NCI-H510A treated with DMSO at 0.1 percent for 48 hours (cell line): ENCODE measurements around the gene NPL.

Source experiments
- DNase-seq: peaks from one replicate; lab custom pipeline; 2025; lab: John Stamatoyannopoulos, UW

NPL gene, protein sequence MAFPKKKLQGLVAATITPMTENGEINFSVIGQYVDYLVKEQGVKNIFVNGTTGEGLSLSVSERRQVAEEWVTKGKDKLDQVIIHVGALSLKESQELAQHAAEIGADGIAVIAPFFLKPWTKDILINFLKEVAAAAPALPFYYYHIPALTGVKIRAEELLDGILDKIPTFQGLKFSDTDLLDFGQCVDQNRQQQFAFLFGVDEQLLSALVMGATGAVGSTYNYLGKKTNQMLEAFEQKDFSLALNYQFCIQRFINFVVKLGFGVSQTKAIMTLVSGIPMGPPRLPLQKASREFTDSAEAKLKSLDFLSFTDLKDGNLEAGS

DNA sequence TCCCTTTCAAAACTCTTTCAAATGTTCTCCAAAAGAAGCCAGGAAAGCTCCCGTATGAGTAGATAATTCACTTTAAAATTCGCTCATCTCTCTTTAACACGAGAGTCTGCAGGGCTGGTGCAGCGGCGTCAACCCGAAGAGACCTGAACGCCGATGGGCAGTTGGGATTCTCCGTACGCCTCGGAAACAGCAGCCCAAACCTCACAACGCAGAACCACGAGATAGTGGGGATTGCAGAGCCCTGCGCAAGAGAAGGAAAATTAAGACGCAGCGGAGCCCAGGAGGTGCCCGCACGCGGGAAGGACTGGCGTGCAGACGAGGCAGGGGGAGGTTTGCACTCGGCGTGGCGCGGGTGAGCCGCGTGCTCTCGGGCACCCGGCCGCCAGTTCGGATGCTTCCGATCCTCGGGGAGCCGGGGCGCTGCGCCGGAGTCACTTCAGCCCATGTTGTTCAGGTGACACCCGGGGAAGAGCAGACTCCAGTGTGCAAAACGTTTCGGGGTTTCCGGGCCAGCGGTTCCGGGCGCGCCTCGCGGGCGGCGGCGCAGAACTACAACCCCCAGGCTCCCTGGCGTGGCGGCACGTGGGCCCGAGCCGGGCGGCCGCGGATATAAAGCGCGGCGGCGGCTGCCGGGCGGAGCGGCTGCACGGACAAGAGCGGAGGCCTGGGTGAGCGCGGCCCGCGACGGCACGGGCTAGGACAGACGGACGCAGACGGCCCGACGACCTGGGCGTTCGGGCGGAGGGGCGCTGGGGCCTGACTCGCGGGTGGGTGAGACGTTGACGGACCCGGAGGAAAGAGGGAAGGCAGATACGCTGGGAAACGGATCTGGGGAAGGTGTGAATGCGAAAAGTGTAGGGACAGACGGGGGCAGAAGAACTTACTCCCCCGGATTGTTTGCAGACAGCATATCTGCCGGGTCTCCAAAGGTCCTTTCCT is at the start of gene NPL:
TSS of gene NPL (plus strand) at position 636 of the 939 bp plus-strand sequence. CDS start 4,599 bp downstream, outside the sequence.
- peak; percentile 52 for DNase-seq

DNA sequence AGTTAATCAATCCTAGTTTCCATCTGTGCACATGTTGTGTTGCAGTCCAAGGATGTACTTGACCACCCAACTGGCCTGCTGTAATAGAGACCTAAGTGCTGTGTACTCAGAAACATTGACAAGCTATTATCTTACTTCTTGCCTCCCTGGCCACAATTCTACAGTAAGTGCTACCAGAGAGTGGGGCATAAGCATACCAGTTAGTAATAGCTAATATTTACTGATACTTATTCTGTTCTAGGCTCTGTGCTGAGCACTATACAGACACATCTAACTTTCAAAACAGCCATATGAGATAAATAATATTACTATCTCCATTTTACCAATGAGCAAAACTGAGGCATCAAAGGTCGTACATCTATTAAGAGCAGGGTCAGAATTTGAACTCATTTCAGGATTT is 49.5 kb upstream of the NPL start:
- no peak for DNase-seq

DNA sequence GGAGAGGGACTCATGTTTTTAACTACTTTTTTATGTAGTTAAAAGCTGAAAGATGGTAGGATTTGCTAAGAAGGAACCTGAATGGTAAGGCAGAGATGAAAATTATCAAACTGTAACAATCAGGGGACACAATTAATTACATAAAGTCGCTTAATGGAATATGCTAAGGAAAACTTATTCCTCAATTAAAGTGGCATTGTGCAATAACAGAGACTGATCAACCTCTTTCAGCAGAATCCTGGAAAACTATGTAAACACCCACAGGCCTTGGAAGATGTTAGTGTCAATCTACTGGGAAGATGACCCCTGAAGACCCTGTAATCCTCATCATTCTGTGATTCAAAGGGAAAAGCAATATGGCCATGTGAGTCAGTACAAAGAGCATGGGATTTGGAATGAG is 46.8 kb upstream of the NPL start:
- DNase-seq: no peak

DNA sequence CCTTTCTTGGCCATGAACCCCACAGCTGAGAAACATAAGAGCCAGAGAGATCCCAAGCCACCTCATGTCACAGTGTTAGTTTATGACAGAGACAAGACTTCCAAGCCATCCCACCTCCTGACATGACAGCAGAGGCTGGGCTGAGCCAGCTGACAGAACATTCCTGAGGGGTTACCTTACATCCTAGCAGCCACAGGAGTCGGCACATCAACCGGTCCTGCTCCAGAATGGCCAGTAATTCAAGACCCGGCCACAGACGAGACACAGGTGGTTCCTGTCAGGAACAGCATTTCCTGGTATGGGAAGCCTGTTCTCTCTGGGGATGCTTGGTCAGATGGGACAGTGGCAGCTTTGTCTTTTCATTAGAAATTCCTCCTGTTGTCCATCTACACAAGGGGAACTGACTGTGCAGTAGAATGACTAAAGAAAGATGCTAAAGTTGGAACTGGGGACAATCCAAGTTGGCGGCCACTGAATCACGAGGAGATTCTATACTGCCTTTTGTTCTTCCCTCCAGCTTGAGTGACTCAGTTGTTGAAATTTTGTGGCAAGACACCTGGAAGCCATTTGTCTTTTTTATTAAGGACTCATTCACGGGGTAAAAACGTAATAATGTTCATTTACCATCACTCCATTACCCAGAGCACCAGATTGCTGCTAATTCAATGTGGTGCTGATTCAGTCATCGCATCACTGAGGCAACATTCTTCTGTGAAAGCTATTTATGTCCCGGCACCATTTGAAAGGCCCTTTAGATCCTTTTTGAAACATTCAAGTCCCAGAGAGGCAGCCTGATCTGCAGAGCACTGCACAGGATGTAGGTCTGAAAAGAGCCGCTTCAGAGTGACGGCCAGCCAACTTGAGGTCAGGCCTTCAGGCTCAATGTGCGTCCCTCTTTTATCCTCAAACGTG is 37.2 kb upstream of the NPL start:
- no peak for DNase-seq

DNA sequence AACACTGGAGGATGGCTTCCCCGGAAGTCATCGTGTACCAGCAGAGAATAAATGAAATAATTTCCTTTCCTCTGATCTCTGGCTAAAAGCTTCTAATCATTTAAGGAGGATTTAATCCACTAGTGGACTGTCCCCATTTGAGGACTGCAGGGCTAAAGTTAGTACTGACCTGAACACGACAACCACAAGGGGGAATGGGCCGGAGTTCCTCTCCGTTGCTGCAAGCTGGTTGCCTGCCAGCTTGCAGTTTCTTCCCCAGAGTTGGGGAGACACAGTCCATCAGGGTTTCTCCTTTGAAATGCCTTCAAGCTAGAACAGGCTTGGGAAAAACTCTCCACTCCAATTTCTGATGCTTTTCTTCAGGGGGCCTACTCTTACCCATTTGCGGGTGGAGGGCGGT is 35.5 kb upstream of the NPL start:
- DNase-seq: no peak

DNA sequence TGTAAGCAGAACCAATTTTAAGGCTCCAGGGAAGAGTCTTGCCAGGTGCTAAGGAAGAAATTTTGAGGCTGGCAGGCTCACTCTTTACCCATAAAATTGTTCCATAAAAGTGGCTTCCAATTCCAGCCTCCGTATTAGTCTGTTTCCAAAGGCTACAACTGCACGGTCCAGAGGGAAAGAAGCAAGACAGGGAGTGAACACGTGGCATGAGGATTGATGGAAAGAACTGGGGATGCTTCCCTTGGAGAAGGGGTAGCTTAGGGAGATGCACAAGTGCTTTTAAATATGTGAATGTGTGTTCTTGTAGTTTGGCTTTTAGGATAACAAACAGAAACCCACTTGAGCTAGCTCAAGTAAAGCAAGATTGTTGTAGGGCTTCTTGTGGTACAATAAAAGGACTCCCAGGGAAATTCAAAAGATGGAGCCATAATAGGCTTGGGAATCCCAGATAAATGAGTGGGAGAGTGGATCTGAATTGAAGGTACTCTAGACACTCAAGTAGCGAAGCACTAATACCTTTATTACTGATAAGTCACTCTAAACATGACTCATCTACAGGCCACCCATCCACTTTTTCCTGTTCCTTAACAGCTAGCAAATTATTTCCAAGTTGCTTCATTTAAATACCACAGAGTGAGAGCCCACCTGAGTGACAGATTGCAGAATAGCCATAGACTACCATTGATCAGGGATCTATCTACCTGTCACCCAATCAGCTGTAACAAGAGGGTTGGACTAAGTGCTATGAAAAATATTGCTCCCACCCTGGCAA is 34.8 kb upstream of the NPL start:
- no peak for DNase-seq

DNA sequence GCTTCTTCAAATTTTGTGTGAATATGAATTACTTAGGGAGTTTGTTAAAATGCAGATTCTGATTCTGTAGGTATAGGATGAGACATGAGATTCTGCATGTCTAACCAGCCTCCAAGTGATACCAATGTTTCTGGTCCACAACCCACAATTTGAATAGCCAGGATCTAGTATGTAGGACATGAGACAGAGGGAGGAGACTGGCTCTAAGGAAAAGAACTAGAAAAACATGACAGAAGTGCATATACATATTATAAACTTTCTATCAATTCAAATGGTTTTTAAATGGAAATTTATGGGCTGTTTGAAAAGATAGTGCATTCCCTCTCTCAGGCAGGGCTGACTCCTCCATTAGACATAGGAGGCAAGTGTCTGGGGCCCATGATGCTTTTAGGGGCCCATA is 33.9 kb upstream of the NPL start:
- no peak for DNase-seq

DNA sequence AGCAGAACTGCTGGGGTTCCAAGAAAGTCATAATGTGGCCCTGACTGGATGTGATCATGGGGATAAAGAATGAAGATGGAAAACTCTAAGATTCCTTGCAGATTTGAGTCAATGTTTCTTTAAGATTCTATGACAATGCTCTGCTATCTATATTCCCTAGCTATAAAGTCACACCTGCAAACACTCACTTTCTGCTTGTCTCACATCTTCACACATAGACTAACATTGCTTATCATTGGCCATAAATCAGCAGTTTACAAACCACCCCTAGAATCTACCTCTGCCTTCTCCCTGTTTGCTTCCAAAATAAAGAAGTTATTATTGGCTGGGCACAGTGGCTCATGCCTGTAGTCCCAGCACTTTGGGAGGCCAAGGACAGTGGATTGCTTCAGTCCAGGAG is 33.1 kb upstream of the NPL start:
- DNase-seq: no peak

DNA sequence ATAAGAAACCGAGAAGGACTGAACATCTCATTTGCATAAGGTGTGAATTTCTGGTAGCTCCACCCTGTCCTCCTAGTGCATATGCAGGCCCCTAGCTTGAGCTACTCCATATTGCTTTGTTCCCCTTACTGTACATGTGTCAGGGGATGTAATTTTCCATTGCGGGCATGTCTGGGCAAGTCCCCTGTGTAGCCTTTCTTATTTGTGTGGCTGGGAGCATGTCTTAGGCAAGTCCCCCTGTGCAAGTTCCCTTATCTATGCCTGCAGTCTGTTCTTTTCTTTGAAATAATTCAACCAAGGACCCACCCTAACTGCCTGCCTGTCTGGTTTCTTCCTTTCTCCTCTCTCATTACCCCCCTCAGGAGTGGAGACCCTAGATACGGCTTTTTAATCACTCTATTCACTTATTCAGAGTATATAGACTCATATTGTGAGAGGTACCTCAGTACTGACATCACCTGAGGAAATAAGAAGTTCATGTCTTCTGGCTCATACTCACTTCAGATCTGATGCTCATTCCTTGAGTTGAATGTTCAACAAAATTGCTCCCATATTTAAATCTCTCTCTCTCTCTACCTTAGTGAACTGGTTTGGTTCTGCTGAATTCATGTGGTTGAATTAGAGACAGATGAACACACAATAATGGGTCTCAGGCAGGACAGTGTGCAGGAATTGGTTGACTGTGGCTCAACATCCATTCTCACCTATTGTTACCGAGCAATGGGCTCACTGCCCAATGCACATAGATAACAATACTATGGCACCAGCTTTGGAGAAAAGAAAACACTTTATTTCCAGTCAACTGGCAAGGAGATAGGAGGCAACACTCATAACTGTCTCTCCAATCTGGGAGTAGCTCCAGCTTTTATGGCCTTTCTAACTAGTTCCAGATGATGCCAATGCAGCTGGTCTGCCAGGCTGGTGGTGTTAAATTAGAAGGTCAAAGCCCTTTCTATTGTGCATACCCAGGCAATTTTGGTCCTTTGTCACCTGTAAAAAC is 27.9 kb upstream of the NPL start:
- no peak for DNase-seq

DNA sequence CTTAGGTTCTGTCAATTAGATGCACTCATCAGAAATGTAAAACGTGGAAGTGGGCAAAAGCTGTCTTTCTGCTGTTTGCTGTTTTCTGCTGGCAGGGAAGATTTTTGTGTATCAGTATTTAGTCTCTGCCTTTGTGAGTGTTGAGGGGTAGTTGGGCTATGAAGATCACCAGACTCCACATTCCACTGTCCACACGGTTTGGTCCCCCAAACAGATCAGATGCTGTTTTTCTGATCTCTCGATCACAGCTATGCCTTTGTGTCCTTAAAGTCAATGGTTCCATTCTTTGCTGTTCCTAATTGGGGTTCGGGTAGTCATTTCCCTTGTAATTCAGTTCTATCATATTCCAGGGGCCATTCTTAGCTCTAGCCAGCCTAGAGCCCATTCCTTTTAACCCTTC is 27.0 kb upstream of the NPL start:
- DNase-seq: no peak

DNA sequence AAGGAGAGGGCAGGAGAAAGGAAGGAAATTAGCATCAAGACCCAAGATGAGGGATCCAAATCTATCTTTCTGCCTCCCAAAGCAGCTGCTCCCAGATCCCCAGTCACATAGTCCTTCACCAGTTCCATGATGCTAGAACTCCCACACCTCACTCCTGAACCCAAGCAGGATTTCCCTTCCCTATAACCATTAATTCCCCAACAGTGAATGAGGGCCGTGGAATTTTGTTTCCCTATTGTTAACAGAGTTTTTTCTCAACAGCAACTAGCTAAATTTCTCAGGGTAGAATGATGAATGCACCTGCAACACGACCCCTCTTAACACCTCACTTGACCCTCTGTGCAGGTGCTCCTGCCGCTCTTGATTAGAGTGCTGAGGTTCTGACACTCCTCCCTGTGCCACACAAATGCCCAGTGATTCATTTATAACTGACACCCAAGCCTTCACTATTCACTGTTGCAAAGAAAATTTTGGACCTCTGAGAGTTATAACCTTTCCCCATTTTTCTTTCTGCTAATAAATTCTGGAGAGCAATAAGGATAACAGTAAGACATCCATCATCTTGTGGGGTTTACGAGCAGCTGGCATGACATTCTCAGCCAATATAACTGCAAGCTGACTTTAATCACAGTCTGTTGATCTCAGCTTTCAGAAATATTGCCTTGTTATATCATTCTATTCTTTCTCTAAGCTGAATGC is 25.4 kb upstream of the NPL start:
- peak; percentile 39 for DNase-seq

DNA sequence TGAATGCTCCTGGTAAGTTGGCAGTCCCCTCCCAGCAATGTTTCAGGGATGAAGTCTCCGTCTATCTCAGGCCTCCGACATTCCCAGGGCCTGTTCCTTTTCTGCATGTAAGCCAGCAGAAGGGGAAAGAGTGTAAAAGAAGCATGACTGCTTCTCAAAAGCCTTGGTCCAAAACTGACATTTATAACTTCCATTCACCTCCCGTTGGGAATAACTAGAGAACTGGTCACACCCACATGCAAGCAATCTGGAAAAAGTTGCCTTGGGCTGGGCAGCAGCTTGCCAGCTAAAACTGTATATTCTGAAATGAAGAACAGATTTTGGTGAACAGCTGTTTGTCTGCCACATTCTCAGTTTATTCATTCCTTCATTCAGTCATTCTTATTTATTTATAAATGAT is 24.2 kb upstream of the NPL start:
- no peak for DNase-seq

DNA sequence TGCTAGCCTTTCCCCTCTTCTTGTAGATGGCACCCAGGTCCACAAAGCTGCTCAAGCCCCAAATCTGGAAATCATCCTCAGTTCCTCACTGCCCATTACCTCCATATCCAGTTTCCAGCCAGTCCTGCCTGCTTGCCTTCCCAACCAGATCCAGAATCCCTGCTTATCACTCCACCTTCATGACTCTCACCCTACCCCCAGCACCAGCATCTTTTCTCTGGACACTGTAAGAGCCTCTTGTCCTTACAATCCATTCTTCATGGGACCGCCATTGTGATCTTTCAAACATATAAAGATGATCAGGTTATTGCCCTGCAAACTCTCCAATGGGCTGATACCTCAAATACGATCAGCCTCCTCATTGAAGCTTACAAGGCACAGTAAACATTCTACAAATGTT is 23.5 kb upstream of the NPL start:
- no peak for DNase-seq

DNA sequence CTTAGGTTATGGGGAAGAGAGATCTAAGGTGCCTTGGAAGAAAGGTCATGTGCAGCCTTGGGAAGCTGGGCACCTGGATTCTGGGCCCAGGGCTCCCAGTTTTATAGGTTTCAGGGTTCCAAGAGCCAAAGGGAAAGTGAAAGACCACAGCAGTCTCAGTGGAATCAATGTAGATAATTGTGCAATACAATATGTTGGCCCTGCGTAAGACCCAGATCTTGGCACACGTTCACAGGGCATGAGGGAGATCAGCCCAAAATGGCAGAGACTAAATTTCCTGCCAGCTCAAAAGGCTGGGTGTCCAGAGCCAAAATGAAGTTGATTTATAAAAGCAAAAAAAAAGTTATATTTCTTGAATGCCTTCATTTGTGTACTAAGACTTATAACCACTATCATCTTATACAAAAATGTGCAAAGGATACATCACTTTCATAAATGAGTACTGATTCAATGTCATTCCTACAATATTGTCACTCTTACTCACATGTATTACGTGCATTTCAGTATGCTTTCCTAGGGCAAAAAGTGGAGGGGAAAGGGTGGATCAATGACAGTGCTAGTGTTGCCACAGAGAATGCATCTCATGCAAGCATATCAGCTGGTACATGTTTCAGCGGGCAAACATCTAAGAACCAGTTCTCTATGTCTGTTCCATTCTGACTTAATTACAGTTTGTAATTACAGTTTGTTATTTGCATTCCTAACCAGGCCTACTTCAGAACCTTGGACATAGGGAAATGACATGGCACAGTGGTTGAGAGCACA is 22.5 kb upstream of the NPL start:
- DNase-seq: no peak

DNA sequence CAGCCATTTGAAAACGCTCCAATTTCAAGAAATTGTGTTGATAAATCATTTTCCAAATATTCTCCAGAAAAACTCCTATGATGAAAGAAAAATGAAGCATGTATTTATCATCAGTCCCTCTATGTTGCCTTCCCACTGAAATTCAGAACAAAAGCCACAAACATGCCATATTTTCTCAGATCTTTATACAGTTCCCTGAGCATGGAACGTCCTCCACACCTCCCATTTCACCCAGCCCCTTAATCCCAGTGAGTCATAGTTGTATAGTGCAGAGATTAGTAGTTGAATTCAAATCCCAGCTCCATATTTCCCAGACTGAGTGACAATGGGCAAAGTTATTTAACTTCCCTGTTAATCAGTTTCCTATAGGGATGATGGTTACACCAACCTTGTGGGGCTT is 20.6 kb upstream of the NPL start:
- DNase-seq: no peak

DNA sequence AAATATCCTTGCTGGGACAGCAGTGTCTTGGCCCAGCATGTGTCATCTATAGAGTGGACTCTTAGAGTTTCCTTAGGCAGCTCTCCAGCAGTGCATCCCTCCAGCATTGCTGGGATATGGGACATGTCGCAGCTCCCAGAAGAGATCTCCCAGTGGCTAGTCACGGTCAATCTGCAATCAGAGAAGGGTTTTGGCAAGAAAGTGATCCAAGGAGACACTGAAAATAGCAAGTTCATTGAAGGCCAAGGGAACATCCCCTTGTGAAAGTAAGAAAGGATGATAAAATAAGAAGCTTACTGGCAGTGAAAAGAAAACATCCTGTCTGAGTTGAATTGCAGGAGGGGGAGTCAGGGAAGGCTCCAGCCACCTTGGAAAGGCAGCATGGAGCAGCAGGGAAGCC is 19.3 kb upstream of the NPL start:
- no peak for DNase-seq

DNA sequence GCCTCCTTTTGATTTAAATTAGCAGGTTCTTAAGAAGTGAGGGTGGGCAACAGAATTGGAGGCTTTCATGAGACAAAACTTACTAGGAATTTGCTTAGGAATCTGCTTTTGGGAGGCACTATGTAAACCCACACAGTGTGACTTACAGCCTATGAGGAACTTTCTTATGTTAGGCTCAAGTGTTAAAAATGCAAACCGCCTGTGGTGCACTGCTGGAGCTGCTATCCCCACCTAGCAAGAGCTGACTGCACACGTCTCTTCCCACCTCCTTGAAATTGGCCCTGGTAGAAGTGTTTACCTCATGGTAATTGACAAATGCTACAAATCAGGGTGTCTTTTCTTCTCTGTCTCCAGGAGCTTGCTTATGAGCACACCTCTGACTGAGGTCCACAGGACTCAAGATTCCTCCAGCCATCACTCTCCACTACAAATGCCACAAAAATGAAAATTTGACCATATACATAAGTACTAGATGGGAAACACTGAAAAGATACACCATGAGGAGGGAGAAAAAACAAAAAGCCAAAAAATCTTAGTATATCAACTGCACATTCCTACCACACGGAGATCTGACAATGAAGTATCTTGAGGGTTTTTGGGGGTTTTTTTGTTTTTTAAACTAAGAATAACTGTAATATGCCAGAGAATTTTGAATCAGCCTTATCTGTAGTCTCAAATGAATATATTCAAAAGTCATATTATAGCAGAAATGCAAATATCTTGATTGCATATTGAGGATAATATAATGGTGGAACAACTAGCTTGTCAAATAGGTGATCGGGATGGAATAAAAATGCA is 18.2 kb upstream of the NPL start:
- no peak for DNase-seq

DNA sequence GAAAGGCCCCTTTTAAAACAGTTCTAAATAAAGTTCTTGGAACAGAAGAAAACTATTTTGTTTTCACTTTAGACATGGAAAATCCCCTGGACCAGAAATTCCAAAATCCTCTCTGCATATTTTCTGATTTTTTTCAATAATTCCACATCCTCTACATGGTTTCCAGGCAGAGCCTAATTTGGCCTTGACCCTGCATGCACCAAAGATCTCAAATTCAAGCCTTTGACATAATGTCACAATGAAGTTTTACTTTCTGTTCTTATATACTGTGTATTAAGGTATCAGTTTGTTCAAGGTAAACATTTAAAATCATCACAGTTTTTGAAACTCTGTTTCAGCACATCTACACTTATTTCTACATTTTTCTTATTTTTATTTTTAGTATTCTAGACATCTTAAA is 12.2 kb upstream of the NPL start:
- DNase-seq: no peak
